Peyer's patch (tissue), 4 donors: Measurements from ENCODE around the gene PSPH.

Experiments used
- CTCF ChIP-seq, 6 experiments: fragments of 450-650 bp in 4 of 6; fragments of 200-600 bp in 2 of 6; sonication (generic) in 1 of 6; IDR thresholded peaks; one replicate each; pipeline ENCODE4 v1.5.1; 2017 to 2019; ENCODE audit warnings: antibody characterized with exemption in 6 of 6, mild to moderate bottlenecking in 3 of 6, moderate library complexity in 1 of 6
- POLR2A ChIP-seq, 2 donors: fragments of 450-650 bp; IDR thresholded peaks; one replicate each; pipeline ENCODE4 v1.5.1; 2017; ENCODE audit warnings: antibody characterized with exemption in 2 of 2, mild to moderate bottlenecking in 2 of 2, moderate library complexity in 2 of 2

- TF ChIP-seq CTCF (IDR thresholded peaks at IDR 0.05) (no peak), POLR2A (IDR thresholded peaks at IDR 0.05) (no peak)
Measured at GRCh38 chr7:55970978-55971377, 80.3 kb downstream of the PSPH start.
